ENCODE data around the gene PLCD1. TPM values are rescaled to one million over a fixed set of nuclear protein-coding genes. Genes with fewer than 3 reads are reported as not detected.
"Not testable (repeated sequence)": the region's sequence is repeated elsewhere in the genome, so short reads cannot be mapped to it uniquely, and the experiment has no call there.

PLCD1 gene
- polyA plus RNA-seq, 1 donor: 14.9 TPM

- no peak for DNase-seq
These were observed 29.1 kb downstream of the PLCD1 start for GRCh38 chr3:38000242-38000916.

GRCh38 chr3:37999836-38000235, 29.6 kb downstream of the PLCD1 start:
- DNase-seq: no peak

GRCh38 chr3:37997791-37998370, 31.6 kb downstream of the PLCD1 start:
- no peak for DNase-seq

GRCh38 chr3:37997342-37997741, 32.1 kb downstream of the PLCD1 start:
- no peak for DNase-seq

GRCh38 chr3:37996785-37997301, 32.6 kb downstream of the PLCD1 start:
- peak; percentile 69 for DNase-seq

- DNase-seq: no peak
These were observed 33.5 kb downstream of the PLCD1 start for GRCh38 chr3:37995652-37996641.

GRCh38 chr3:37994639-37994972, 34.8 kb downstream of the PLCD1 start:
- no peak for DNase-seq

- DNase-seq: peak; percentile 84
These were observed 35.4 kb downstream of the PLCD1 start for GRCh38 chr3:37993820-37994638.

GRCh38 chr3:37993460-37993819, 36.0 kb downstream of the PLCD1 start:
- DNase-seq: no peak

GRCh38 chr3:37993067-37993455, 36.4 kb downstream of the PLCD1 start:
- no peak for DNase-seq

GRCh38 chr3:37992271-37993066, 37.0 kb downstream of the PLCD1 start:
- DNase-seq: no peak

GRCh38 chr3:37991823-37992222, 37.6 kb downstream of the PLCD1 start:
- no peak for DNase-seq

- no peak for DNase-seq
These were observed 38.3 kb downstream of the PLCD1 start for GRCh38 chr3:37991109-37991508.

- no peak for DNase-seq
These were observed 38.9 kb downstream of the PLCD1 start, which contains the start of gene VILL for GRCh38 chr3:37990527-37990926. Gene VILL (plus strand): TSS chr3:37990786. CDS start chr3:37993673, 2,887 bp downstream.

- no peak for DNase-seq
These were observed 39.5 kb downstream of the PLCD1 start for GRCh38 chr3:37989821-37990480.

GRCh38 chr3:37988931-37989525, 40.4 kb downstream of the PLCD1 start:
- no peak for DNase-seq

GRCh38 chr3:37988376-37988775, 41.1 kb downstream of the PLCD1 start:
- DNase-seq: not testable (repeated sequence)

GRCh38 chr3:37987751-37988179, 41.7 kb downstream of the PLCD1 start:
- DNase-seq: no peak

GRCh38 chr3:37987315-37987697, 42.1 kb downstream of the PLCD1 start:
- DNase-seq: no peak

All from hindlimb muscle (tissue), 1 donor.